ENCODE measurements around the gene HS3ST2.

DNA sequence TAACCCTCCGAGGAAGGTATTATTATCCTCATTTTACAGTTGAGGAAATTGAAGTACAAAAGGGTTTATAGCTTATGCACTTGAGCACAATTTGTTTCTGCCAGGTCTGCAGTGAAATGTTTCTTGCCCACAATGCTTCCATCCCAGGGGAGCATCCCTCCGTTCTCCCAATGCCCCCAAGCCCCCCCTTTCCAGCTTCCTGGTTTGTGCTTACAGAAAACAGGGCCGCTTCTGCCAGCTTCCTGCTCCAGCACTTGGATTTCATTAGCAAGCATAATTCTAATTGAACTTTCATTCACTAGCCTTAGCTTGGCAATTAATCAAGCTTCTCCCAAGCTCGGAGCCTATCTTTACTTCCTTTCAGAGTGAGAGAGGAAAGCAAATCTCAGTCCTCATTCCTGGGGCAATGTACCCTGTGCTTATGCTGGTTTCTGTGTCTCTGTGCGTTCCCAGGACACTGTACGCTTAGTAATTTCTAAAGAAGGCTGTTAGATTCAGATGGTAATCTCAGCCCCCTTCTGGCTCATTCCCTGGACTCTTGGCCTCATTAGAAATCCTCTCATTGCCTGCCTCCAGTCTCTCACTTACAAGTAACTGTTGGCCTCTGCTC lies 141.6 kb downstream of the HS3ST2 start:
- TF ChIP-seq, protein P1, sequence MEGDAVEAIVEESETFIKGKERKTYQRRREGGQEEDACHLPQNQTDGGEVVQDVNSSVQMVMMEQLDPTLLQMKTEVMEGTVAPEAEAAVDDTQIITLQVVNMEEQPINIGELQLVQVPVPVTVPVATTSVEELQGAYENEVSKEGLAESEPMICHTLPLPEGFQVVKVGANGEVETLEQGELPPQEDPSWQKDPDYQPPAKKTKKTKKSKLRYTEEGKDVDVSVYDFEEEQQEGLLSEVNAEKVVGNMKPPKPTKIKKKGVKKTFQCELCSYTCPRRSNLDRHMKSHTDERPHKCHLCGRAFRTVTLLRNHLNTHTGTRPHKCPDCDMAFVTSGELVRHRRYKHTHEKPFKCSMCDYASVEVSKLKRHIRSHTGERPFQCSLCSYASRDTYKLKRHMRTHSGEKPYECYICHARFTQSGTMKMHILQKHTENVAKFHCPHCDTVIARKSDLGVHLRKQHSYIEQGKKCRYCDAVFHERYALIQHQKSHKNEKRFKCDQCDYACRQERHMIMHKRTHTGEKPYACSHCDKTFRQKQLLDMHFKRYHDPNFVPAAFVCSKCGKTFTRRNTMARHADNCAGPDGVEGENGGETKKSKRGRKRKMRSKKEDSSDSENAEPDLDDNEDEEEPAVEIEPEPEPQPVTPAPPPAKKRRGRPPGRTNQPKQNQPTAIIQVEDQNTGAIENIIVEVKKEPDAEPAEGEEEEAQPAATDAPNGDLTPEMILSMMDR (IDR thresholded peaks at IDR 0.05; ENCODE audit: insufficient read depth, low read length, poor library complexity, severe bottlenecking) = no peak
- no peak for TF ChIP-seq EZH2phosphoT487 (conservative IDR thresholded peaks at IDR 0.05; ENCODE audit: low read length)
